ENCODE measurements around the gene GTPBP8. TPM values are rescaled to one million over a fixed set of nuclear protein-coding genes. Genes with fewer than 3 reads are reported as not detected.

GTPBP8 gene
- total RNA-seq, 1 experiment from 2014 or later = 29.8 TPM

GRCh38 chr3:112963683-112964082, 27.1 kb upstream of the GTPBP8 start:
- no peak for TF ChIP-seq CTCF (conservative IDR thresholded peaks at IDR 0.05)
- no peak overlapping the region for H3K4ac ChIP-seq (ENCODE audit: low read depth, low read length)
- no peak overlapping the region for H2BK15ac ChIP-seq (ENCODE audit: low read depth, low read length)
- H3K56ac ChIP-seq (ENCODE audit: insufficient read length, low read depth, low read length) = no peak overlapping the region
- no peaks in the 10 kb centered on the region for H3K23me2 ChIP-seq (ENCODE audit: insufficient read length, low read depth, low read length, poor library complexity, severe bottlenecking)
- H4K5ac ChIP-seq (ENCODE audit: insufficient read length, low read depth, low read length) = no peak overlapping the region
- H3K79me1 ChIP-seq (ENCODE audit: insufficient read depth, low read depth, low read length, poor library complexity, severe bottlenecking) = no peaks in the 10 kb centered on the region
- H3K79me2 ChIP-seq (ENCODE audit: insufficient read depth, low read length) = no peaks in the 10 kb centered on the region
- no peaks in the 10 kb centered on the region for H3K4me1 ChIP-seq (ENCODE audit: insufficient read depth, low read length)
- H3K9me3 ChIP-seq (ENCODE audit: control insufficient read depth, low read depth, low read length) = no peaks in the 10 kb centered on the region
- no peak overlapping the region for H3K14ac ChIP-seq (ENCODE audit: insufficient read depth, low read length)
- Mint-ChIP-seq H3K27ac (no peak overlapping the region), H3K4me3 (no peak overlapping the region), H3K4me1 (peaks cover 3 to 6% of the 10 kb centered on the region in 2 experiments; a peak in 2 of 4 replicates), H3K27me3 (ENCODE audit: low read depth) (peaks cover 5% of the 10 kb centered on the region; the same call in 1 of the 2 replicates), H3K9me3 (peaks cover 28 to 30% of the 10 kb centered on the region in 2 experiments), H3K36me3 (ENCODE audit: insufficient read depth in 1 of 3, low read depth in 3 of 3) (peaks cover 14 to 22% (median 18%) of the 10 kb centered on the region in 3 experiments)
- no peak overlapping the region for H2BK12ac ChIP-seq (ENCODE audit: insufficient read length, low read depth, low read length)
- H2AFZ ChIP-seq (ENCODE audit: low read length) = no peak overlapping the region
- no peak overlapping the region for H2BK20ac ChIP-seq (ENCODE audit: low read depth, low read length, poor library complexity, severe bottlenecking)
- H4K8ac ChIP-seq (replicated peaks; ENCODE audit: insufficient read length, low read depth, low read length) = no peak overlapping the region
- H3K23ac ChIP-seq (ENCODE audit: insufficient read length, low read depth, low read length) = no peak overlapping the region
- DNase-seq = no peak
- no peaks in the 10 kb centered on the region for H3K27me3 ChIP-seq (ENCODE audit: insufficient read depth, low read length)
- no peak overlapping the region for H3K18ac ChIP-seq (ENCODE audit: insufficient read length, low read depth, low read length)
- no peak overlapping the region for H3K27ac ChIP-seq (ENCODE audit: insufficient read length, low read depth, low read length)
- no peak overlapping the region for H2BK5ac ChIP-seq (ENCODE audit: insufficient read length, low read length)
- H4K91ac ChIP-seq (ENCODE audit: insufficient read length, low read depth, low read length) = no peak overlapping the region
- H2BK120ac ChIP-seq (ENCODE audit: low read depth, low read length, poor library complexity, severe bottlenecking) = no peak overlapping the region
- H3T11ph ChIP-seq (ENCODE audit: low read length) = no peak overlapping the region
- H4K20me1 ChIP-seq (ENCODE audit: control insufficient read depth, insufficient read depth, insufficient read length) = no peaks in the 10 kb centered on the region
- H2AK5ac ChIP-seq (ENCODE audit: insufficient read length, low read length) = no peak overlapping the region
- no peak overlapping the region for H3K9ac ChIP-seq (ENCODE audit: extremely low read depth, insufficient read length, low read length)
- no peak overlapping the region for H3K4me2 ChIP-seq (ENCODE audit: insufficient read depth, insufficient read length, low read length)

Data from H9 (cell line).